H1 (cell line): ENCODE results near the gene CHD6. TPM values are rescaled to one million over a fixed set of nuclear protein-coding genes. Genes with fewer than 3 reads are reported as not detected.

ENCODE experiments used
- CTCF ChIA-PET: fragments of 300-600 bp; sonication (Branson Sonifier 250); formaldehyde crosslinking; loops from one replicate; lab custom pipeline; 2021; ENCODE audit not compliant: partially characterized antibody; lab: Charles Lee
- POLR2A ChIA-PET: fragments of 300-600 bp; sonication (Branson Sonifier 250); formaldehyde crosslinking; loops from one replicate; lab custom pipeline; 2021; ENCODE audit warnings: inconsistent platforms; ENCODE audit not compliant: partially characterized antibody; lab: Charles Lee
- DNase-seq, 2 experiments: peaks; one replicate each; pipeline versions ENCODE4 v3.0.0 to v3.0.0-alpha.2; 2010 to 2022; ENCODE audit warnings: low spot score in 2 of 2, low read depth in 1 of 2, mixed read lengths in 1 of 2
- FAIRE-seq: peaks from 2 replicates; lab custom pipeline; 2011; peaks lifted over from hg19 to GRCh38; lab: Jason Lieb, UNC
- H2AFZ ChIP-seq: 2 replicates; pipeline ENCODE4 v1.8.1; 2012; ENCODE audit warnings: low read length, inconsistent platforms
- H2AK5ac ChIP-seq: 2 replicates; pipeline ENCODE4 v1.6.1; 2013; ENCODE audit warnings: low read depth, low read length
- H2BK120ac ChIP-seq: replicated peaks from 2 replicates; pipeline ENCODE3; 2013; ENCODE audit warnings: low read depth, low read length, inconsistent platforms
- H2BK12ac ChIP-seq: 2 replicates; pipeline ENCODE4 v1.6.1; 2013; ENCODE audit warnings: low read depth, low read length
- H2BK15ac ChIP-seq: 2 replicates; pipeline ENCODE4 v1.6.1; 2013; ENCODE audit warnings: low read length
- H2BK20ac ChIP-seq: 2 replicates; pipeline ENCODE4 v1.6.1; 2013; ENCODE audit warnings: low read length
- H2BK5ac ChIP-seq: 2 replicates; pipeline ENCODE4 v1.6.1; 2013; ENCODE audit warnings: low read depth, low read length
- H3K14ac ChIP-seq: 2 replicates; pipeline ENCODE4 v1.6.1; 2013; ENCODE audit warnings: inconsistent platforms; ENCODE audit not compliant: insufficient read length
- H3K18ac ChIP-seq: 2 replicates; pipeline ENCODE4 v1.6.1; 2013; ENCODE audit warnings: low read length; ENCODE audit errors: extremely low read depth
- H3K23ac ChIP-seq: 2 replicates; pipeline ENCODE4 v1.6.1; 2013; ENCODE audit warnings: inconsistent platforms; ENCODE audit not compliant: insufficient read length
- H3K23me2 ChIP-seq: 2 replicates; pipeline ENCODE4 v1.6.1; 2013; ENCODE audit warnings: low read depth, low read length
- H3K27ac ChIP-seq: 2 replicates; pipeline ENCODE4 v1.6.1; 2011; ENCODE audit warnings: low read depth, low read length, inconsistent platforms
- H3K27me3 ChIP-seq, 4 experiments: replicated peaks in 1 of 4; 1 replicate in 1 of 4; 2 replicates in 3 of 4; pipeline versions ENCODE4 v1.6.1 to v1.8.1; 2011 to 2013; ENCODE audit warnings: low read length in 3 of 4, mild to moderate bottlenecking in 3 of 4, inconsistent platforms in 2 of 4, mixed read lengths in 2 of 4, moderate library complexity in 1 of 4; ENCODE audit not compliant: control insufficient read depth in 3 of 4, insufficient read depth in 3 of 4; ENCODE audit errors: extremely low read depth in 1 of 4
- H3K36me3 ChIP-seq, 4 experiments: 2 replicates each; pipeline versions ENCODE4 v1.6.1 to v1.8.1; 2011 to 2013; ENCODE audit warnings: mild to moderate bottlenecking in 4 of 4, low read length in 3 of 4, moderate library complexity in 2 of 4, control low read depth in 1 of 4, inconsistent platforms in 1 of 4; ENCODE audit not compliant: insufficient read depth in 4 of 4, control insufficient read depth in 2 of 4
- H3K4ac ChIP-seq: replicated peaks from 2 replicates; pipeline ENCODE3; 2013; ENCODE audit warnings: low read length, low read depth, mixed read lengths, inconsistent platforms; ENCODE audit not compliant: insufficient read length
- H3K4me1 ChIP-seq, 4 experiments: replicated peaks in 1 of 4; 1 replicate in 1 of 4; 2 replicates in 3 of 4; pipeline versions ENCODE4 v1.6.1 to v1.8.1; 2011 to 2013; ENCODE audit warnings: low read length in 3 of 4, inconsistent platforms in 2 of 4, mixed read lengths in 1 of 4; ENCODE audit not compliant: insufficient read depth in 4 of 4, control insufficient read depth in 3 of 4
- H3K4me2 ChIP-seq, 2 experiments: 2 replicates each; pipeline versions ENCODE4 v1.6.1 to v1.8.1; 2011 to 2013; ENCODE audit warnings: low read depth in 2 of 2, low read length in 2 of 2, control low read depth in 1 of 2, inconsistent platforms in 1 of 2, mild to moderate bottlenecking in 1 of 2; ENCODE audit not compliant: insufficient read depth in 1 of 2
- H3K4me3 ChIP-seq, 4 experiments: fragments of 200-600, 300-600 bp in 1 of 4; sonication (generic), shearing (Covaris generic), sonication (Bioruptor Twin) in 1 of 4; 2 replicates each; pipeline versions ENCODE4 v1.5.1 to v1.8.1; 2011 to 2016; ENCODE audit warnings: low read length in 4 of 4, low read depth in 3 of 4, control low read depth in 2 of 4, inconsistent platforms in 2 of 4, mild to moderate bottlenecking in 2 of 4, mixed read lengths in 1 of 4, moderate library complexity in 1 of 4; ENCODE audit not compliant: insufficient read depth in 2 of 4; ENCODE audit errors: extremely low read depth in 1 of 4
- H3K56ac ChIP-seq: replicated peaks from 2 replicates; pipeline ENCODE3; 2013; ENCODE audit warnings: low read depth, mild to moderate bottlenecking, mixed read lengths, low read length, inconsistent platforms; ENCODE audit not compliant: insufficient read length
- H3K79me1 ChIP-seq: 2 replicates; pipeline ENCODE4 v1.6.1; 2013; ENCODE audit warnings: low read depth, low read length, control low read depth
- H3K79me2 ChIP-seq, 2 experiments: 2 replicates each; pipeline versions ENCODE4 v1.6.1 to v1.8.1; 2012 to 2013; ENCODE audit warnings: low read length in 2 of 2, mild to moderate bottlenecking in 2 of 2, inconsistent platforms in 1 of 2; ENCODE audit not compliant: insufficient read depth in 2 of 2, control insufficient read depth in 1 of 2
- H3K9ac ChIP-seq, 4 experiments: replicated peaks in 1 of 4; 1 replicate in 1 of 4; 2 replicates in 3 of 4; pipeline versions ENCODE4 v1.6.1 to v1.8.1; 2011 to 2013; ENCODE audit warnings: low read depth in 3 of 4, low read length in 3 of 4, control low read depth in 2 of 4, mild to moderate bottlenecking in 2 of 4, moderate library complexity in 2 of 4, inconsistent platforms in 1 of 4; ENCODE audit errors: extremely low read depth in 1 of 4
- H3K9me3 ChIP-seq, 2 experiments: 2 replicates each; pipeline versions ENCODE4 v1.6.1 to v1.8.1; 2012 to 2013; ENCODE audit warnings: mild to moderate bottlenecking in 2 of 2, moderate library complexity in 2 of 2, control low read depth in 1 of 2, inconsistent platforms in 1 of 2, low read depth in 1 of 2, low read length in 1 of 2, mixed read lengths in 1 of 2; ENCODE audit not compliant: insufficient read depth in 2 of 2
- H4K20me1 ChIP-seq, 2 experiments: replicated peaks in 1 of 2; 2 replicates each; pipeline versions ENCODE3 to v1.8.1; 2011 to 2013; ENCODE audit warnings: inconsistent platforms in 2 of 2, low read length in 2 of 2, mild to moderate bottlenecking in 1 of 2; ENCODE audit not compliant: insufficient read depth in 2 of 2, control insufficient read depth in 1 of 2
- H4K5ac ChIP-seq: 2 replicates; pipeline ENCODE4 v1.6.1; 2013; ENCODE audit warnings: low read length, low read depth, mixed read lengths, inconsistent platforms; ENCODE audit not compliant: insufficient read length
- H4K8ac ChIP-seq: 2 replicates; pipeline ENCODE4 v1.8.0; 2013; ENCODE audit warnings: mild to moderate bottlenecking, moderate library complexity, low read length, inconsistent platforms; ENCODE audit not compliant: insufficient read depth; ENCODE audit errors: extremely low read depth
- H4K91ac ChIP-seq: replicated peaks from 2 replicates; pipeline ENCODE3; 2013; ENCODE audit warnings: low read length, mixed read lengths, inconsistent platforms; ENCODE audit not compliant: insufficient read length
- EZH2 ChIP-seq: fragments of 200-600 bp; sonication (generic); IDR thresholded peaks from 2 replicates; pipeline ENCODE4 v1.7.1; 2012; ENCODE audit warnings: low read depth, mild to moderate bottlenecking, moderate library complexity, low read length, inconsistent platforms; ENCODE audit not compliant: severe bottlenecking
- SIX5 ChIP-seq: IDR thresholded peaks from 2 replicates; pipeline ENCODE4 v1.6.1; 2011; ENCODE audit warnings: mild to moderate bottlenecking, low read depth, low read length
- WGBS, 2 experiments: shearing (Covaris generic) in 1 of 2; methylation state at CpG; one replicate each; pipeline versions ENCODE4 v1.1.6 to v1.1.7; 2013 to 2015; ENCODE audit warnings: low lambda C conversion rate in 2 of 2, mixed read lengths in 2 of 2, inconsistent platforms in 1 of 2, low coverage in 1 of 2, missing lambda C conversion rate in 1 of 2; ENCODE audit not compliant: insufficient replicate concordance in 2 of 2, insufficient coverage in 1 of 2, insufficient read length in 1 of 2; ENCODE audit errors: extremely low coverage in 1 of 2, missing lambda C conversion rate in 1 of 2; 5-methylcytosine and 5-hydroxymethylcytosine counted together
- polyA plus RNA-seq, 7 experiments: library from polyadenylated mRNA; depleted of rRNA in 3 of 7; stranded (reverse) in 5 of 7; unstranded in 2 of 7; fragments of >200 nt in 5 of 7; fragments of 200-250 nt in 2 of 7; gene quantifications; 1 replicate in 5 of 7; 2 replicates in 1 of 7; 4 replicates in 1 of 7; pipeline versions ENCODE4 v1.2.1 to v1.2.3, GENCODE V29; 2011 to 2013; ENCODE audit warnings: missing spikeins in 2 of 7, mixed read lengths in 2 of 7
- total RNA-seq: library from RNA; stranded (reverse); fragmentation: NEBNext Ultra II Directional; extraction: Animal tissue kit (Norgen Biotek cat#: 25700); gene quantifications from 2 replicates; pipeline ENCODE4 v1.2.1, GENCODE V29; 2021
- TF ChIP-seq, protein P1 (sequence below): IDR thresholded peaks from 2 replicates; pipeline ENCODE4 v1.6.1; 2011; ENCODE audit warnings: low read length, improper control_type of control experiment

The CHD6 gene
- total and polyA plus RNA-seq, 2 of the 8 experiments (the other 6 are each of a cell fraction or from before 2014, with no cell fraction given), result 11.1 to 62.9 TPM

DNA sequence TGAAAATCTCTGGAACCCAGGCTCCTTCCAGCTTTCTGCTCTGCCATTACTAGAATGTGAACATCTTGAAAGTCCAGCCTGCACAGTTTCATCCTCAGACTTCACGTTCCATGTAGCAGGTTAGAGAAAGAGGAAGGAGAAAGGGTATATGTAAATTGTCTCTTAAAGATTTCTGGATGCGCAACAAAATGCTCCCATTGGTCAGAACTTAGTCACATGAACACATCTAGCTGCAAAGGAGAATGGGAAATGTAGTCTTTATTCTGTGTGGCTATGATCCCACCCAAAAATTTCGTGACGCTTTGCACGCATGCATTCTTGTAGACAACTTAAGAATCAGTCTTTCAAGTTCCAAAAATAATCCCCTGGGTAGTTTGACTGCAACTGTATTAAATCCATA is 46.4 kb upstream of the CHD6 start:
- Histone ChIP-seq H2BK12ac (no peak overlapping the region), H2BK120ac (no peak overlapping the region), H3K9ac (no peak overlapping the region), H3K4me3 (no peak overlapping the region), H3K36me3 (no peaks in the 10 kb centered on the region), H3K4me2 (no peak overlapping the region), H3K79me2 (no peaks in the 10 kb centered on the region), H3K14ac (no peak overlapping the region), H3K23ac (no peak overlapping the region), H3K27me3 (no peaks in the 10 kb centered on the region), H3K4ac (no peak overlapping the region), H3K4me1 (no peaks in the 10 kb centered on the region), H4K5ac (no peak overlapping the region), H4K8ac (no peak overlapping the region), H3K79me1 (no peaks in the 10 kb centered on the region), H4K20me1 (no peaks in the 10 kb centered on the region), H3K18ac (no peak overlapping the region), H2AFZ (peak overlapping the region; percentile 97), H2BK15ac (no peak overlapping the region), H2BK5ac (no peak overlapping the region), H3K56ac (no peak overlapping the region), H3K27ac (no peak overlapping the region), H3K9me3 (no peaks in the 10 kb centered on the region), H3K23me2 (no peaks in the 10 kb centered on the region), H2BK20ac (no peak overlapping the region), H4K91ac (no peak overlapping the region), H2AK5ac (no peak overlapping the region)
- no peak for DNase-seq
- peak; percentile 93 for FAIRE-seq
- TF ChIP-seq EZH2 (no peak), SIX5 (peak; percentile 67)
- TF ChIP-seq, protein P1, sequence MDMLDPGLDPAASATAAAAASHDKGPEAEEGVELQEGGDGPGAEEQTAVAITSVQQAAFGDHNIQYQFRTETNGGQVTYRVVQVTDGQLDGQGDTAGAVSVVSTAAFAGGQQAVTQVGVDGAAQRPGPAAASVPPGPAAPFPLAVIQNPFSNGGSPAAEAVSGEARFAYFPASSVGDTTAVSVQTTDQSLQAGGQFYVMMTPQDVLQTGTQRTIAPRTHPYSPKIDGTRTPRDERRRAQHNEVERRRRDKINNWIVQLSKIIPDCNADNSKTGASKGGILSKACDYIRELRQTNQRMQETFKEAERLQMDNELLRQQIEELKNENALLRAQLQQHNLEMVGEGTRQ, result peak; percentile 77
- 88% methylated on average over 5 of the region's 5 CpGs; no CpG with 5 or more reads in 1 of the 2 experiments for WGBS, 2 experiments
- POLR2A ChIA-PET, result no interaction called here
- CTCF ChIA-PET, result interaction anchor here (0.6 to 1.3 kb wide), 2 partner anchors 33 to 1754 kb away, joined by 3 to 4 read pairs; no protein-coding TSS in a partner anchor
